Subcutaneous abdominal adipose tissue (tissue), 5 donors: ENCODE measurements around the gene CYP51A1.
"Not testable (repeated sequence)": the region's sequence is repeated elsewhere in the genome, so short reads cannot be mapped to it uniquely, and the experiment has no call there.

Experiments used
- H3K27ac ChIP-seq: one replicate; pipeline ENCODE4 v1.7.0; 2013; ENCODE audit warnings: low read depth, mild to moderate bottlenecking, inconsistent platforms, low read length, moderate library complexity
- H3K27me3 ChIP-seq, 5 donors: one replicate each; pipeline ENCODE4 v1.7.0; 2013; ENCODE audit warnings: low read length in 5 of 5, inconsistent platforms in 1 of 5; ENCODE audit not compliant: control insufficient read depth in 5 of 5, insufficient read depth in 4 of 5
- H3K36me3 ChIP-seq, 5 donors: one replicate each; pipeline ENCODE4 v1.7.0; 2013; ENCODE audit warnings: low read length in 5 of 5; ENCODE audit not compliant: control insufficient read depth in 5 of 5, insufficient read depth in 5 of 5
- H3K4me1 ChIP-seq, 5 donors: one replicate each; pipeline ENCODE4 v1.7.0; 2013; ENCODE audit warnings: low read length in 5 of 5, mild to moderate bottlenecking in 3 of 5, moderate library complexity in 1 of 5; ENCODE audit not compliant: control insufficient read depth in 5 of 5, insufficient read depth in 5 of 5
- H3K4me3 ChIP-seq, 5 donors: one replicate each; pipeline ENCODE4 v1.7.0; 2013; ENCODE audit warnings: low read length in 5 of 5, low read depth in 1 of 5
- H3K9ac ChIP-seq, 5 donors: one replicate each; pipeline ENCODE4 v1.7.0; 2013; ENCODE audit warnings: low read length in 5 of 5, mild to moderate bottlenecking in 4 of 5, moderate library complexity in 3 of 5
- H3K9me3 ChIP-seq, 5 donors: one replicate each; pipeline ENCODE4 v1.7.0; 2013; ENCODE audit warnings: low read length in 5 of 5; ENCODE audit not compliant: control insufficient read depth in 5 of 5
- donor health status: healthy.
- donor health status: healthy.
- donor health status: healthy.
- donor health status: healthy.
- donor health status: healthy.

CYP51A1 gene

DNA sequence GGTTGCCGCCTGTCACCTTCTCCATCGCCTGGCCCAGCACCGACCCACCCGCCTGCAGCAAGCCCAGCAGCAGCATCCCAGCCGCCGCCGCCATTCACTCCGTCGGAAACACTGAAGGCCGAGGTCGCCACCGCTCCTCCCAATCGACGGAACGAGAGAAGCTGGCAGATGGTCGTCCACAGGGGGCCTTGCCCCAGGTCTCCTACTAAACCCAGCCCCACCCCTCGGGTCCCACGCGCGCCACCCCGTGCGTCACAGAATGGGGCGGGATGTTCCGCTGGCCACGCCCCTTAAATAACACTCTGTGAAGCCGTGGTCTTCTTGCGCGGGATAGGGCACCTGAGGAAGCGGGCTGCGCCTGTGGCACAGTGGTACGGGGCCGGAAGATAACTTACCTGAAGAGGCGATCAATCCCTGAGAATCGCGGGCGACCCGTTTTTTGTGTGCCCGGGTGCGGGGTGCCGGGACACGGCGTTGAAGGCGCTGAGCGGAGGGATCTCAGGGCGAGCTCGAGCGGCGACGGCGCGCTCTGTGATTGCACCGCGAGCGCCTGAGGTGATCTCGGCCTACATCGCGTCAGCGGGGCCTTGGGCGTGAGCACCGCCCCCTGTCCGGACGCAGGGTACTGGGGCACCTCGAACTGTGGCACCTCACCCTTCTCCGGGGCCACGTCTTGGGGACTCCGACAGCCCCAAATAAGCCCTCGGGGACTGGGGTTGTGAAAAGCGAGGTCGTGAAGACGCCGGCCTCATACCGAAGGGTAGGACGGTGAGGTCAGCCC is at the start of gene CYP51A1:
TSS of gene CYP51A1 (minus strand) at position 207 of the 781 bp plus-strand sequence. CDS start at position 94, 113 bp downstream.
- Histone ChIP-seq H3K4me3 (peak within 1 kb of the TSS; percentile 89 to 91 (median 91)), H3K4me1 (peaks cover 0 to 28% (median 16%) of the 10 kb centered on the region in 5 donors), H3K36me3 (peaks cover 0 to 4% (median 2%) of the 10 kb centered on the region in 5 donors), H3K27ac (peak within 1 kb of the TSS; percentile 95), H3K9me3 (no peaks in the 10 kb centered on the region), H3K27me3 (no peaks in the 10 kb centered on the region), H3K9ac (peak within 1 kb of the TSS; percentile 81 to 89 (median 86))

DNA sequence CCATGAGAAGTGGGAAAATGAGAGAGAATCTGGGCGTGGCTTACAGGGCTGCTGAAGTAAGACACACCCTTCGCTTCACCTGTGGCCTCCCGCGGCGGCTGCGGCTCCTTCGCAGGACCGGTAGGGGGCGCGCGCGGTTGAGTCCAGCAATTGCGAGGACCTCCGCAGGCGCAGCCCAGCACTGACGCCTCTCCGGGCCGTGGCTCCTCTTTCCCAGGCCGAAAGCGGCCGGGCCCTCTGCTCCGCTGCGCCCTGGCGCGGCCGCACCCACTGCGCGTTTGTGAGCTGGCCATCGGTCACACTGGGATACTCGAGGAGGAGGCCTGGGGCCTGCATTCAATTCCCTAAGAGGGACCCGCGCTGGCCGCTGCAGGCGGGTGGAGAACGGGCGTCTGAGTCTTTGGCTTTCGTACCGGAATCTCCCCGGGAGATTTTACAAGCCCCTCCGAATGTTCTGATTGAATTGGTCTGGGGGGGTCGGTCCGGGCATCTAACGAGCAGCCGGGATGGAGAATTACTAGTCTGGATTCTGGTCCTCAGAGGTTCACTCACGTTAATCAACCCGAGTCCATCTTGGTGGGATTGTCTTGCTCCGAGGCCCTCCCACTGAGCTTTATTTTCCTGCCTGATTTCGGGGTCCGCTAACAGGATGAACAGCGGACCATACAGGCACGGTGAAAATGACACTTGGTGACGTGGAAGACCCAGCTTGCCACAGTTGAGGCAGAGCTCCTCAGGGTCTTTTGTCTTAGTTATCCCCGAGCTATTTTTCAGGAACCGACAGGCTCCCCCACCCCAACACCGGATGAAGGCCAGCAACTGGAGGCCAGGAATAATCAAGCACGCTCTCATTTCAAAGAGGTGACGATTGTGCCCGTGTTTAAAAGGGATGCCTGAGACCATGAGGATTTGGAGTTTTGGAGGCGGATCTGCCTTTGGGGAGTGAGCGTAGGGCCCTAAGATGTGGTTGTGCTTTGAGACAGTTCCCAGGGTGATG is 44.9 kb upstream of the CYP51A1 start, which contains the start of gene LRRD1:
TSS of gene LRRD1 (minus strand) at position 215 of the 997 bp plus-strand sequence. CDS start 13,940 bp downstream, outside the sequence.
- H3K36me3 ChIP-seq, result no peaks in the 10 kb centered on the region
- H3K4me3 ChIP-seq, result peak within 1 kb of the TSS; percentile 60 to 83 (median 71)
- H3K27me3 ChIP-seq, result no peaks in the 10 kb centered on the region
- H3K9ac ChIP-seq, result peak within 1 kb of the TSS; percentile 70 to 86 (median 81)
- peak within 1 kb of the TSS; percentile 72 for H3K27ac ChIP-seq
- peaks cover 0 to 9% (median 7%) of the 10 kb centered on the region in 5 donors for H3K4me1 ChIP-seq
- no peaks in the 10 kb centered on the region for H3K9me3 ChIP-seq

DNA sequence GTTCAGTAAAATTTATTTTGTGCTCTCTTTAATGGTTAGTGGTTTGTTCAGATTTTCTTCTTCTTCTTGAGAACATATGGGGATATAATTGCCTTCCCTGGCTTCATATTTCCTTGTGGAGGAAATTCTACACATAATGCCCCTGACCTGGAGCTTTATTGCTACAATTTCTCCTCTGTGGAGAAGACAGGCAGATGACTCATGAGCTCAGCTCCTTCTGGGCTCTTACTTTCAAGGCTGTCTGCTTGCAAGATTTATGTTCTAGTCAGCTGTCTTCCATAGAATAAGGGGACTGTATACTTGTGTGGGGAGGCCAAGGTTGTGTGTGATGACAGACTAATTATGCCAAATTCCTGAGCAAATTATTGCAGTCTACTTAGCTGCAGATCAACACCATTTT is 43.1 kb upstream of the CYP51A1 start:
- no peaks in the 10 kb centered on the region for H3K36me3 ChIP-seq
- H3K9me3 ChIP-seq, result no peaks in the 10 kb centered on the region
- peaks cover 0 to 9% (median 7%) of the 10 kb centered on the region in 5 donors for H3K4me1 ChIP-seq
- no peak overlapping the region for H3K27ac ChIP-seq
- H3K4me3 ChIP-seq, result no peak overlapping the region
- no peak overlapping the region for H3K9ac ChIP-seq
- H3K27me3 ChIP-seq, result no peaks in the 10 kb centered on the region

DNA sequence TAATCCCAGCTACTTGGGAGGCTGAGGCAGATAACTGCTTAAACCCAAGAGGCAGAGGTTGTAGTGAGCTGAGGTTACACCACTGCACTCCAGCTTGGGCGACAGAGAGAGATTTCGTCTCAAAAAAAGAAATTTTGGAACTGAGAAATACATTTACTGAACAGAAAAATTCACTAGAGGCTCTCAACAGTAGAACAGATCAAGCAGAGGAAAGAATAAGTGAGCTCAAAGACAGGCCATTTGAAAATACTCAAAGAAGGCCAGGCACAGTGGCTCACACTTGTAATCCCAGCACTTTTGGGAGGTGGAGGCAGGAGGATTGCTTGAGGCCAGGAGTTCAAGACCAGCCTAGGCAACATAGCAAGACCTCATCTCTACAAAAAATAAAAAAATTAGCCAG is 35.3 kb upstream of the CYP51A1 start:
- not testable (repeated sequence) for H3K36me3 ChIP-seq, H3K4me1 ChIP-seq, H3K4me3 ChIP-seq, H3K27ac ChIP-seq, H3K9me3 ChIP-seq, H3K27me3 ChIP-seq, H3K9ac ChIP-seq

DNA sequence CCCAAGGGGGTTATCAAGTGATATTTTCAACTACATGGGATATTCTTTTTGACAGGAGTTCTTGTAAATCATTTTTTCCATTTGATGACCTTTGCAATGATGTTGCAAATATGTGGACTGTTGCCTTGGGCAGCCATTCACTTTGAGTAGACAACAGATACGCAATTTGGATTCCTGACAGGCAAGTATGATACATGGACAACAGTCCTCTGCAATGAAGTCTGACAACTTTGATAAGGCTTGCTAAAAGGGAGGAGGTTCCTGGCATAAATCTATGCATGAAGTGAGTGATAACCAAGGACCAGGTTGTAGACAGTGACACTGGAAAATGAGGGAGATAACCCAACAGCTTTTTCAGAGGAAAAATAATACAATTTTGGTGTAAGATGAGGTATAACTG is 27.0 kb upstream of the CYP51A1 start:
- Histone ChIP-seq H3K27me3 (no peaks in the 10 kb centered on the region), H3K4me3 (no peak overlapping the region), H3K9me3 (no peaks in the 10 kb centered on the region), H3K27ac (no peak overlapping the region), H3K9ac (no peak overlapping the region), H3K36me3 (no peaks in the 10 kb centered on the region), H3K4me1 (no peaks in the 10 kb centered on the region)

DNA sequence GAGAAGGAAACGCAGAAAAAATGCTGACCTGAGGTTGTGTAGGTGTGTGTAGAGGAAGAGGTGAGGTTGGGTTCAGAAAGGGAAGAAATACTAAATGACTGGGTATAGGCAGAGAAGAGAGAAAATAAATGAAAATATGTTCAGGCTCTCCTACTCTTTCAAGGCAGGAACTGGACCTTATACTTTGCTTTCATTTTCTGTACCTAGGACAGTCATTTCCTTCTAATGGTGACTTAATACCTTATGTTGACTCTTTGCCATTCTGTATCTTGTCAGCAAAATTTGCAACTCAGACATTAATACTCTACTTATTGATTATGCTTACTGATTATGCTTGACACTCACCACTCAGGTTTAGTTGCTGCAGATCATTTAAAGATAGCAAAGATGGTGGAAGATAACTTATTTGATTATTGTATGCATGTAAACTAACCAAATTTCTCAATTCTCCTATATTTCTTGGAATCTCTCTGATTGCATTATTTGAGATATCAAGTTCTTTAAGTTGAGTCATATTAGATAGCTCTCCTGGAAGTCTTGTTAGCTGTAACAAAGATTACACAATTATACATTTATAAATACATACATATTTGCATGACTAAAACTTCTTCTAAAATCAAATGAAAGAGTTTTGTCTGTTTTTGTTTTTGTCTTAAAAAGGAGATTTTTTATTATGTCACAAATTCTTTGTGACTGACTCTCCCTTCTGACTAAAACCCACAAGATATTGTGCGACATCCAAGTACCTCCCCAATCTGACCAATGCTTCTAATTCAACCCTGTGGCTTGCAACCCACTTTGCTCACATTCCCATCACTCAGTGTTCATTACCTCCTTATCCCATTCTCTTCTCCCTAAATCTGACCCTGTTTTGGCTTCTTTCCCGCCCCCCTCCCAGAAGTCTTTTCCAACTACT is 24.6 kb upstream of the CYP51A1 start:
- H3K27ac ChIP-seq, result no peak overlapping the region
- no peaks in the 10 kb centered on the region for H3K9me3 ChIP-seq
- H3K4me1 ChIP-seq, result no peaks in the 10 kb centered on the region
- H3K36me3 ChIP-seq, result no peaks in the 10 kb centered on the region
- no peak overlapping the region for H3K9ac ChIP-seq
- no peak overlapping the region for H3K4me3 ChIP-seq
- no peaks in the 10 kb centered on the region for H3K27me3 ChIP-seq

DNA sequence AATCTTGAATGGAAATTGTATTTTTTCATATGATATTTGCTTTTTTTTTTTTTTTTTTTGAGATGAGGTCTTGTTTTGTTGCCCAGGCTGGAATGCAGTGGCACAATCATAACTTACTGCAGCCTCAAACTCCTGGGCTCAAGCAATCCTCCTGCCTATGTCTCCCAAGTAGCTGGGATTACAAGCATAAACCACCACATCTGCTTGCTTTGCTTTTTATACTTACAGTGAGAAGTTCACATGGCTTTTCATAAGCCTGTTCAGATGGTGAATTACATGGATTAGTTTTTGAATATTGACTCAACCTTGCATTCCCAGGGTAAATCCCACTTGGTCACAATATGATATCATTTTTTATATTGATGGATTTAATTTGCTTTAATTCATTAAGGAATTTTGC is 22.7 kb upstream of the CYP51A1 start:
- H3K27ac ChIP-seq, result no peak overlapping the region
- H3K4me1 ChIP-seq, result no peaks in the 10 kb centered on the region
- no peaks in the 10 kb centered on the region for H3K9me3 ChIP-seq
- H3K27me3 ChIP-seq, result no peaks in the 10 kb centered on the region
- no peak overlapping the region for H3K9ac ChIP-seq
- no peaks in the 10 kb centered on the region for H3K36me3 ChIP-seq
- no peak overlapping the region for H3K4me3 ChIP-seq

DNA sequence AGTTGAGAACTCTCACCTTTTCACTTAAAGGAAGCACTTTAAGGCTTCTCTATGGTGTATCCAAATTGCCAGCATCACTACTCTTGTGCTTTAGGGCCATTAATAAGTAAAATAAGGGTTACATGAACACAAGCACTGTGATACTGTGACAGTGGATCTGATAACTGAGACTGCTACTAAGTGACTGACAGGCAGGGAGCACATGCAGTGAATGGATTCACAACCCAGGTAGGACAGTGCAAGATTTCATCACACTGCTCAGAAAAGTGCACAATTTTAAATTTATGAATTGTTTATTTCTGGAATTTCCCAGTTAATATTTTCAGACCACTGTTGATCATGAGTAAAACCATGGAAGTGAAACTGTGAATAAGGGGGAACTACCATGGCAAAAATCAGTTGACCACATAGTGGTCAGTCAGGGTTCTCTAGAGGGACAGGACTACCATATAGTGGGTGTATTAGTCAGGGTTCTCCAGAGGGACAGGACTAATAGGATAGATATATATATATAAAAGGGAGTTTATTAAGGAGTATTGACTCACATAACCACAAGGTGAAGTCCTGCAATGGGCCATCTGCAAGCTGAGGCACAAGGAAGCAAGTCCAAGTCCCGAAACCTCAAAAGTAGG is 20.9 kb upstream of the CYP51A1 start:
- H3K4me3 ChIP-seq, result no peak overlapping the region
- H3K9me3 ChIP-seq, result no peaks in the 10 kb centered on the region
- no peak overlapping the region for H3K27ac ChIP-seq
- no peaks in the 10 kb centered on the region for H3K36me3 ChIP-seq
- no peaks in the 10 kb centered on the region for H3K4me1 ChIP-seq
- no peaks in the 10 kb centered on the region for H3K27me3 ChIP-seq
- H3K9ac ChIP-seq, result no peak overlapping the region

DNA sequence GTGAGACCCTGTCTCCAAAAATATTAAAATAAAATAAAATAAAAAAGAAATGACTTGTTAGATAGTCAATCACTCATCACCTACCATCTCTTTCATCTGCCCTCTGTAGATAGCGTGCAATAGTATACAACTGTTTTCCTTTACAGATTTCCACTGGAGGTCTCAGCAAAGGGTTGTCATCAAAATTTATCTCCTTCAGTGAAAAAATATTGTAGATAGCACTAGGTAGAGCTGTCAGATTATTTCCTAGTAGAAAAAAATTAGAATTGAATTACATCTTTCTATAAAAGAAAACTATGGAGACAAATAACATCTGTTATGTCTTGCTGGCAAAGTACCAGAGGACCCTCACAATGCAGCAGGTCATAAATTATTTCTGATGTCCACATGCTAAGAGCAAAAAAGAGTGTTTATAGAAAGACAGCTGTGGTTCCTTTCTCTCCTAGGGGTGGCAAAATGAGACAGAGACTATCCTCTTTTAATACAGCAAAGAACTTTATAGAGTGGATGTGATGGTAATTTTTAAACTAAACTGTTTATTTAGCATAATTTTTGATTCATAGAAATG is 16.3 kb upstream of the CYP51A1 start:
- no peaks in the 10 kb centered on the region for H3K4me1 ChIP-seq
- no peaks in the 10 kb centered on the region for H3K27me3 ChIP-seq
- H3K4me3 ChIP-seq, result no peak overlapping the region
- H3K9me3 ChIP-seq, result no peaks in the 10 kb centered on the region
- H3K27ac ChIP-seq, result no peak overlapping the region
- no peaks in the 10 kb centered on the region for H3K36me3 ChIP-seq
- H3K9ac ChIP-seq, result no peak overlapping the region
